ENCODE measurements around the gene NBDY.

DNA sequence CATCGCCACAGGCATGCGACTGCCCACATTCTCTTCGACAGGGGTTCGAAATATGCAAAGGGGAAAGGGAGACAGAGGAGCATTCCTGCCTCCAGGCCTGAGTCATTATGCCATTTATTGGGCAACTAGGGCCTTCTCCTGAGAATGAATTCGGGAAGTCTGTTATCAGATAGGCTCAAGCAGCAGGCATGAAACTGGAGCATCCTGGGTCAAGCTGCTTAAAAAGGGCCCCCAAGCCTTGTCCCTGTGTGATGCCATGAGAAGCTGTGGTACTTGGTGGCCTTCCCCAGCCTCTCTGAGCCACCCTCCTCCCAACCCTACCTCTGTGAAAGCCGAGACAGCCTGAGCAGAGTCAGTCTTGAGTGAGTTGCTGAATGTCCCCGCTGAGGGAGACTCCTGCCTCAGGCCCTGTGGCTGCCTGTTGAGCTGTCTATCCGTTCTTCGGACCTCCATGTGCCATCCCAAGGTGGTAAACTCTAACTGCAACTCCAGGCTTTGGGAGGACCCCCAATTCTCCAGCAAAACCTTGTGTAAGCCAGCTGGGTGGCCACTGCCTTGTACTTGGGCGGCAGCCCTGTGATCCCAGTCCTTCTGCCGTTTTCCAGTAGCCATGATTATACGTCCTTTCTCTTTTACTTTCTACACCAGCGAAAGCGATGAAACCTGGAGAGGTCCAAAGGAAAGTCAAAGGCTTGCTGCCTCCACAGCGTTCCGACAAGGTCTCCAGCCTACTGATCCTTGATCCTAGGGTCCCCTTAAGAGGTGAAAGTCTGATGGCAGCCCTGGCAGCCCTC lies 37.7 kb downstream of the NBDY start:
- no peak for TF ChIP-seq POLR2AphosphoS5 (IDR thresholded peaks at IDR 0.05; ENCODE audit: insufficient read depth, low read depth, low read length)
- TF ChIP-seq, protein P1, sequence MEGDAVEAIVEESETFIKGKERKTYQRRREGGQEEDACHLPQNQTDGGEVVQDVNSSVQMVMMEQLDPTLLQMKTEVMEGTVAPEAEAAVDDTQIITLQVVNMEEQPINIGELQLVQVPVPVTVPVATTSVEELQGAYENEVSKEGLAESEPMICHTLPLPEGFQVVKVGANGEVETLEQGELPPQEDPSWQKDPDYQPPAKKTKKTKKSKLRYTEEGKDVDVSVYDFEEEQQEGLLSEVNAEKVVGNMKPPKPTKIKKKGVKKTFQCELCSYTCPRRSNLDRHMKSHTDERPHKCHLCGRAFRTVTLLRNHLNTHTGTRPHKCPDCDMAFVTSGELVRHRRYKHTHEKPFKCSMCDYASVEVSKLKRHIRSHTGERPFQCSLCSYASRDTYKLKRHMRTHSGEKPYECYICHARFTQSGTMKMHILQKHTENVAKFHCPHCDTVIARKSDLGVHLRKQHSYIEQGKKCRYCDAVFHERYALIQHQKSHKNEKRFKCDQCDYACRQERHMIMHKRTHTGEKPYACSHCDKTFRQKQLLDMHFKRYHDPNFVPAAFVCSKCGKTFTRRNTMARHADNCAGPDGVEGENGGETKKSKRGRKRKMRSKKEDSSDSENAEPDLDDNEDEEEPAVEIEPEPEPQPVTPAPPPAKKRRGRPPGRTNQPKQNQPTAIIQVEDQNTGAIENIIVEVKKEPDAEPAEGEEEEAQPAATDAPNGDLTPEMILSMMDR (IDR thresholded peaks at IDR 0.05; ENCODE audit: extremely low read depth in 1 of 2, insufficient read depth in 1 of 2, low read depth in 1 of 2, low read length in 2 of 2) = no peak
- TF ChIP-seq, protein P2, sequence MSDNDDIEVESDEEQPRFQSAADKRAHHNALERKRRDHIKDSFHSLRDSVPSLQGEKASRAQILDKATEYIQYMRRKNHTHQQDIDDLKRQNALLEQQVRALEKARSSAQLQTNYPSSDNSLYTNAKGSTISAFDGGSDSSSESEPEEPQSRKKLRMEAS (IDR thresholded peaks at IDR 0.05; ENCODE audit: insufficient read depth, insufficient read length) = no peak
- no peak for TF ChIP-seq MYC (IDR thresholded peaks at IDR 0.05; ENCODE audit: low read depth, low read length)
- TF ChIP-seq GATA2 (IDR thresholded peaks at IDR 0.05; ENCODE audit: insufficient read depth, insufficient read length, low read depth, low read length) = no peak
- TF ChIP-seq FOS (IDR thresholded peaks at IDR 0.05; ENCODE audit: borderline replicate concordance, insufficient read depth, low read length) = no peak
- no peak for TF ChIP-seq POLR2A (IDR thresholded peaks at IDR 0.05; ENCODE audit: low read depth, low read length)
- no peak for TF ChIP-seq EZH2 (IDR thresholded peaks at IDR 0.05; ENCODE audit: borderline replicate concordance, low read depth, low read length, severe bottlenecking)
- TF ChIP-seq JUN (IDR thresholded peaks at IDR 0.05; ENCODE audit: borderline replicate concordance, insufficient read depth, insufficient read length, low read depth) = no peak
